Gastrocnemius medialis (tissue), 4 donors: ENCODE results near the gene OR5A1.

Source experiments
- POLR2A ChIP-seq, 2 donors: fragments of 450-650 bp; IDR thresholded peaks; one replicate each; pipeline ENCODE4 v1.6.1; 2017; ENCODE audit warnings: antibody characterized with exemption in 2 of 2, mild to moderate bottlenecking in 2 of 2, moderate library complexity in 2 of 2
- TF ChIP-seq, protein P1 (sequence below), 5 experiments: fragments of 450-650 bp in 3 of 5; fragments of 200-600 bp in 2 of 5; sonication (generic) in 2 of 5; IDR thresholded peaks in 4 of 5; conservative IDR thresholded peaks in 1 of 5; 1 replicate in 4 of 5; 2 replicates in 1 of 5; pipeline ENCODE4 v1.5.1; 2016 to 2019; ENCODE audit warnings: antibody characterized with exemption in 5 of 5, mild to moderate bottlenecking in 3 of 5, moderate library complexity in 3 of 5

DNA sequence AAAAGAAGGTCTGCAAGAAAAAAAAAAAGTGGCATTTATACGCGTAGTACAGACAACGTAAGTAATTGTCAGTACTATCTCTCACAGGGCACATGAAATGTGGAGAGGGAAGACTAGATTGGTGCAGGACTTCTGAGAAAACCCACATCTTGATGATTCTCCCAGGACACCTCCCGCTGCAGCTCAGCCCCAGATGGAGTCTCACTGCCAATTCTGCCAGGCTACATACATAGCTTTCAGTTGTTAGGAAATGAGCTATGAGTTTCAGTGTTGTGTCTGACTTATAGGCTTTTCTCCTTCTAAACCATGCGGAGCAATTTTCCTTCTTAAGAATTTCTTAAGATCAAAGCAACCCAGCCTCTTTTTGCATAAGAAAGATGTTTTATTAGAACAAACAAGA is 19.7 kb upstream of the OR5A1 start:
- TF ChIP-seq, protein P1, sequence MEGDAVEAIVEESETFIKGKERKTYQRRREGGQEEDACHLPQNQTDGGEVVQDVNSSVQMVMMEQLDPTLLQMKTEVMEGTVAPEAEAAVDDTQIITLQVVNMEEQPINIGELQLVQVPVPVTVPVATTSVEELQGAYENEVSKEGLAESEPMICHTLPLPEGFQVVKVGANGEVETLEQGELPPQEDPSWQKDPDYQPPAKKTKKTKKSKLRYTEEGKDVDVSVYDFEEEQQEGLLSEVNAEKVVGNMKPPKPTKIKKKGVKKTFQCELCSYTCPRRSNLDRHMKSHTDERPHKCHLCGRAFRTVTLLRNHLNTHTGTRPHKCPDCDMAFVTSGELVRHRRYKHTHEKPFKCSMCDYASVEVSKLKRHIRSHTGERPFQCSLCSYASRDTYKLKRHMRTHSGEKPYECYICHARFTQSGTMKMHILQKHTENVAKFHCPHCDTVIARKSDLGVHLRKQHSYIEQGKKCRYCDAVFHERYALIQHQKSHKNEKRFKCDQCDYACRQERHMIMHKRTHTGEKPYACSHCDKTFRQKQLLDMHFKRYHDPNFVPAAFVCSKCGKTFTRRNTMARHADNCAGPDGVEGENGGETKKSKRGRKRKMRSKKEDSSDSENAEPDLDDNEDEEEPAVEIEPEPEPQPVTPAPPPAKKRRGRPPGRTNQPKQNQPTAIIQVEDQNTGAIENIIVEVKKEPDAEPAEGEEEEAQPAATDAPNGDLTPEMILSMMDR (IDR thresholded peaks at IDR 0.05 in 4 of 5, conservative IDR thresholded peaks at IDR 0.05 in 1 of 5): no peak
- TF ChIP-seq POLR2A (IDR thresholded peaks at IDR 0.05): no peak
